ENCODE data around the gene BMP2K. TPM values are rescaled to one million over a fixed set of nuclear protein-coding genes. Genes with fewer than 3 reads are reported as not detected.
A peak's percentile ranks its signal among the peaks of the same experiment; 100 is the strongest.

BMP2K gene
- total RNA-seq, 2 donors from 2014 or later: 15.8 to 18.9 TPM

- no peaks in the 10 kb centered on the region for H3K4me1 ChIP-seq
- H3K9me3 ChIP-seq: no peaks in the 10 kb centered on the region
- 92% methylated on average over 6 of the region's 6 CpGs for WGBS, 2 donors
- intact Hi-C loops (cut with DNase I): no loop called here
- no peaks in the 10 kb centered on the region for H3K36me3 ChIP-seq (replicated peaks in 1 of 2; ENCODE audit: insufficient read depth in 1 of 2, low read depth in 2 of 2)
- no peak overlapping the region for H3K27ac ChIP-seq
- no peak for DNase-seq
- H3K4me3 ChIP-seq: no peak overlapping the region
- no peaks in the 10 kb centered on the region for H3K27me3 ChIP-seq
- ATAC-seq: no peak
- TF ChIP-seq POLR2A (IDR thresholded peaks at IDR 0.05) (no peak), CTCF (IDR thresholded peaks at IDR 0.05) (no peak)
Observed at GRCh38 chr4:78930016-78930629, 154.0 kb downstream of the BMP2K start.

GRCh38 chr4:78936989-78937388 lies 160.8 kb downstream of the BMP2K start:
- Histone ChIP-seq H3K4me1 (peaks cover 11% of the 10 kb centered on the region), H3K27ac (no peak overlapping the region), H3K27me3 (no peaks in the 10 kb centered on the region), H3K9me3 (no peaks in the 10 kb centered on the region), H3K36me3 (replicated peaks in 1 of 2; ENCODE audit: insufficient read depth in 1 of 2, low read depth in 2 of 2) (no peaks in the 10 kb centered on the region), H3K4me3 (no peak overlapping the region)
- intact Hi-C loops (cut with DNase I): no loop called here
- DNase-seq: no peak
- 83 to 90% methylated on average over 4 of the region's 4 CpGs for WGBS, 2 donors
- ATAC-seq: no peak
- TF ChIP-seq CTCF (IDR thresholded peaks at IDR 0.05): no peak
- no peak for TF ChIP-seq POLR2A (IDR thresholded peaks at IDR 0.05)

GRCh38 chr4:78937837-78938236 lies 161.7 kb downstream of the BMP2K start:
- 93 to 95% methylated on average over 4 of the region's 4 CpGs for WGBS, 2 donors
- DNase-seq (no peak), ATAC-seq (no peak)
- TF ChIP-seq CTCF (IDR thresholded peaks at IDR 0.05): no peak
- TF ChIP-seq POLR2A (IDR thresholded peaks at IDR 0.05): no peak
- Histone ChIP-seq H3K27me3 (no peaks in the 10 kb centered on the region), H3K9me3 (no peaks in the 10 kb centered on the region), H3K4me1 (peaks cover 11% of the 10 kb centered on the region), H3K36me3 (replicated peaks in 1 of 2; ENCODE audit: insufficient read depth in 1 of 2, low read depth in 2 of 2) (no peaks in the 10 kb centered on the region), H3K27ac (no peak overlapping the region), H3K4me3 (no peak overlapping the region)
- intact Hi-C loops (cut with DNase I): no loop called here

GRCh38 chr4:78938474-78938867 lies 162.3 kb downstream of the BMP2K start:
- no peak for DNase-seq
- Histone ChIP-seq H3K4me1 (peaks cover 11% of the 10 kb centered on the region), H3K9me3 (no peaks in the 10 kb centered on the region), H3K36me3 (replicated peaks in 1 of 2; ENCODE audit: insufficient read depth in 1 of 2, low read depth in 2 of 2) (no peaks in the 10 kb centered on the region), H3K27me3 (no peaks in the 10 kb centered on the region), H3K27ac (peak overlapping the region in 2 of 4 donors; percentile 69 to 75), H3K4me3 (peak overlapping the region; percentile 17 to 57)
- no peak for TF ChIP-seq CTCF (IDR thresholded peaks at IDR 0.05)
- intact Hi-C loops (cut with DNase I): no loop called here
- ATAC-seq: no peak
- WGBS, 2 donors: 2 to 5% methylated on average over 7 of the region's 7 CpGs
